Measurements from ENCODE around the gene PRR5L. TPM values are rescaled to one million over a fixed set of nuclear protein-coding genes. Genes with fewer than 3 reads are reported as not detected.

Gene PRR5L
- total and polyA plus RNA-seq, 9 of the 15 experiments (the other 6 are each of a cell fraction or from before 2014, with no cell fraction given): 0.11 to 0.60 (median 0.36) TPM; not detected in 2

GRCh38 chr11:36288442-36289225 is 7.5 kb upstream of the PRR5L start:
- in situ Hi-C loops (cut with MboI): no loop called here
- DNase-seq (ENCODE audit: extremely low read depth in 1 of 4, low spot score in 3 of 4) (peak in 3 of 4 experiments; percentile 19 to 21 (median 20)), FAIRE-seq (no peak), ATAC-seq (peak; percentile 37)
- Histone ChIP-seq H3K4me2 (ENCODE audit: insufficient read depth, low read length) (peak overlapping the region; percentile 91), H2AFZ (ENCODE audit: low read depth, low read length) (peak overlapping the region; percentile 99), H3K27me3 (ENCODE audit: control insufficient read depth in 2 of 2, insufficient read depth in 2 of 2, low read length in 2 of 2) (no peaks in the 10 kb centered on the region), H3K36me3 (ENCODE audit: control insufficient read depth, insufficient read depth, low read length) (no peaks in the 10 kb centered on the region), H4K20me1 (replicated peaks; ENCODE audit: control insufficient read depth, insufficient read depth, low read length) (no peaks in the 10 kb centered on the region), H3K4me1 (replicated peaks in 1 of 2; ENCODE audit: control insufficient read depth in 2 of 2, insufficient read depth in 2 of 2, low read length in 2 of 2) (peaks cover 0 to 2% of the 10 kb centered on the region in 2 experiments; a peak in 1 of 5 replicates), H3K9ac (ENCODE audit: insufficient read depth in 1 of 2, low read depth in 2 of 2, low read length in 2 of 2) (peak overlapping the region; percentile 69 to 88), H3K79me2 (ENCODE audit: control insufficient read depth, insufficient read depth, low read length) (no peaks in the 10 kb centered on the region; the same call in 2 of the 3 replicates), H3K4me3 (peak overlapping the region; percentile 63), H3K9me1 (ENCODE audit: control insufficient read depth, insufficient read depth, low read length) (no peaks in the 10 kb centered on the region), H3K9me3 (replicated peaks; ENCODE audit: control insufficient read depth, insufficient read depth, low read depth, low read length) (no peaks in the 10 kb centered on the region), H3K27ac (ENCODE audit: extremely low read depth, low read depth, low read length) (peak overlapping the region; percentile 29; the same call in 2 of the 3 replicates)
- POLR2A ChIA-PET: interaction anchor here (0.7 to 0.9 kb wide), 3 partner anchors 18 to 466 kb away, joined by 3 to 4 read pairs (median 3); no protein-coding TSS in a partner anchor
- BruUV-seq (replicated peaks): TSS peak; percentile 71
- CTCF ChIA-PET (ENCODE audit: low intra/inter-chr PET ratio): no interaction called here
- intact Hi-C loops (cut with micrococcal nuclease): no loop called here
- WGBS (ENCODE audit: insufficient coverage, low coverage, missing lambda C conversion rate): 35% methylated on average over 31 of the region's 31 CpGs
- TF ChIP-seq ZNF121 (CRISPR knock-in tag; conservative IDR thresholded peaks at IDR 0.05) (peak; percentile 81), BRCA1 (IDR thresholded peaks at IDR 0.05) (no peak), BRCA1 (CRISPR knock-in tag; IDR thresholded peaks at IDR 0.05) (no peak), SPI1 (IDR thresholded peaks at IDR 0.05; ENCODE audit: borderline replicate concordance, low read depth, low read length) (peak; percentile 70), CEBPB (tag; IDR thresholded peaks at IDR 0.05) (peak; percentile 94), ELK1 (CRISPR knock-in tag; IDR thresholded peaks at IDR 0.05) (no peak), HES1 (IDR thresholded peaks at IDR 0.05; ENCODE audit: low read depth) (no peak), OTX1 (CRISPR knock-in tag; IDR thresholded peaks at IDR 0.05) (no peak), CUX1 (CRISPR knock-in tag; IDR thresholded peaks at IDR 0.05) (0 out of 2 replicates have a peak, but pooled peaks have one; percentile 16), HINFP (tag; conservative IDR thresholded peaks at IDR 0.05; ENCODE audit: low read depth) (no peak), HMG20A (CRISPR knock-in tag; conservative IDR thresholded peaks at IDR 0.05) (no peak), PYGO2 (tag; IDR thresholded peaks at IDR 0.05) (no peak), NR3C1 (CRISPR knock-in tag; IDR thresholded peaks at IDR 0.05) (no peak), ZNF354B (CRISPR knock-in tag; IDR thresholded peaks at IDR 0.05) (no peak)

Data from K562 (cell line).